GM19324 (cell line): ENCODE data around the gene EPHB1.
"Not testable (repeated sequence)": the region's sequence is repeated elsewhere in the genome, so short reads cannot be mapped to it uniquely, and the experiment has no call there.

Experiments
- ATAC-seq: cut with Tn5 transposase; IDR thresholded peaks from one replicate; pipeline ENCODE4 v1.9.1; 2021; ENCODE audit warnings: mild to moderate bottlenecking, moderate library complexity; ENCODE audit not compliant: unreplicated experiment, low FRiP score

The EPHB1 gene

GRCh38 chr3:135023996-135024658 is 229.1 kb downstream of the EPHB1 start:
- peak; percentile 93 for ATAC-seq

- not testable (repeated sequence) for ATAC-seq
These were observed 235.9 kb downstream of the EPHB1 start for GRCh38 chr3:135030768-135031615.

- no peak for ATAC-seq
These were observed 238.7 kb downstream of the EPHB1 start for GRCh38 chr3:135033737-135034136.

- ATAC-seq, result no peak
These were observed 239.3 kb downstream of the EPHB1 start for GRCh38 chr3:135034291-135034768.

- ATAC-seq, result no peak
These were observed 239.9 kb downstream of the EPHB1 start for GRCh38 chr3:135034891-135035440.

- no peak for ATAC-seq
These were observed 243.1 kb downstream of the EPHB1 start for GRCh38 chr3:135038186-135038585.

- not testable (repeated sequence) for ATAC-seq
These were observed 244.5 kb downstream of the EPHB1 start for GRCh38 chr3:135039536-135039935.

GRCh38 chr3:135040321-135041240 is 245.5 kb downstream of the EPHB1 start:
- ATAC-seq, result no peak

- no peak for ATAC-seq
These were observed 246.5 kb downstream of the EPHB1 start for GRCh38 chr3:135041601-135042000.

- no peak for ATAC-seq
These were observed 252.0 kb downstream of the EPHB1 start for GRCh38 chr3:135047061-135047460.

- ATAC-seq, result no peak
These were observed 255.5 kb downstream of the EPHB1 start for GRCh38 chr3:135050536-135050935.

- no peak for ATAC-seq
These were observed 256.4 kb downstream of the EPHB1 start for GRCh38 chr3:135051409-135051973.

- ATAC-seq, result no peak
These were observed 260.4 kb downstream of the EPHB1 start for GRCh38 chr3:135055449-135055848.

GRCh38 chr3:135056084-135056730 is 261.1 kb downstream of the EPHB1 start:
- no peak for ATAC-seq

GRCh38 chr3:135056733-135057310 is 261.8 kb downstream of the EPHB1 start:
- no peak for ATAC-seq

GRCh38 chr3:135057996-135058395 is 262.9 kb downstream of the EPHB1 start:
- no peak for ATAC-seq

GRCh38 chr3:135059580-135059979 is 264.5 kb downstream of the EPHB1 start:
- ATAC-seq, result no peak

- ATAC-seq, result not testable (repeated sequence)
These were observed 272.0 kb downstream of the EPHB1 start for GRCh38 chr3:135066844-135067727.
